Measurements from ENCODE around the gene RHBDL3.
"Not testable (repeated sequence)": the region's sequence is repeated elsewhere in the genome, so short reads cannot be mapped to it uniquely, and the experiment has no call there.

The RHBDL3 gene

DNA sequence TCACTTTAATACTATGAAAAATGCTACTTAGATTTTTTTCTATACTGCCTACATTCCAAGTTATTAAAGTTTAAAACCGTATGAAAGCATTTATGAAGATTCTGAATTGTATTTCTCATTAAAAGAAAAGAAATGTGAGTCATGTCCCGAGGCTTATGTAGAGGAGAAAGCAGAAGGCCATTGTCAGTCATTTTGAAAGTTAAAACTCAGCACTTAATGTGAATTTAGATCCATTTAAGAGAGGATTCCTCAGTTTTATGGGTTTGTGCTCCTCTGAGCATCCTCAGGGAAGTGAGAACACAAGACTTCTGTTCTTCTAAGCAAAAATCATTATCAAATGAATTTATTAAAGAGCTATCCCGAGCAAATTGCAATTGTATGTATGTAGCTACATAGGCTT is 64.5 kb downstream of the RHBDL3 start:
- DNase-seq = peak; percentile 64

DNA sequence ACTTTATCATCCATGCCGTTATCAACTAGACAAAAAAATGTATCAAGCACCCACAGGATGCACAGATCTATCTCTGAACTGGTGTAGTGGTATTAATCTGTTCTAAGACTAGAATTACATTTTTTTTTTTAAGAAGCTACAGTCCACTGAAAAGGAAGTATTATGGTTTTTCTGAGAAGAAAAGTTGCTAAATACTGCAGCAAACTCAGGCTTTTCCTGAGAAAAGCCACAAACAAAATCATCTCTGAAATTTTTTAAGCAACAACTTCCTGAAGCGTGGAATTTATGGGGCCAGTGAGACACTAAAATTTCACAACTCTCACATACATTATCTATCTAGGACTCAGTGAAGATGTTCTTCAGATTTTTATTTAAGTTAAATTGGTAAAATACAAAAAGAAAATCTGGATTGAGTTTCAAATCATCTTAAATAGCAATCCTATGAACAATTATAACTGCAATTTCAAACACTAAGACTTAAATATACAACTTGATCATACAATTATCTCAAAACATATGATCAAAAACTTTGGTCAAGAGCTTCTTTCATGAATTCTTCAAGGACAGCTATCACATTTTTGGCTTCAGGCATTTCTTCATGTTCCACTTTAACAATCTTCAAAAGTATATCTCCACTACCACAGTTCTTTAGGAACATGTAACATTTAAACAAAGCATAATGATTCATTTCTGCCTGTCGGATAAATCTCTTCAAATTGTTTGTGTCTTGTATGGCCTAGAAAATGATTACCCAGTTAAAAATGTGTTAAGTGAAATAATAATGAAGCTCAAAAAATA is 65.8 kb downstream of the RHBDL3 start:
- peak; percentile 72 for DNase-seq

DNA sequence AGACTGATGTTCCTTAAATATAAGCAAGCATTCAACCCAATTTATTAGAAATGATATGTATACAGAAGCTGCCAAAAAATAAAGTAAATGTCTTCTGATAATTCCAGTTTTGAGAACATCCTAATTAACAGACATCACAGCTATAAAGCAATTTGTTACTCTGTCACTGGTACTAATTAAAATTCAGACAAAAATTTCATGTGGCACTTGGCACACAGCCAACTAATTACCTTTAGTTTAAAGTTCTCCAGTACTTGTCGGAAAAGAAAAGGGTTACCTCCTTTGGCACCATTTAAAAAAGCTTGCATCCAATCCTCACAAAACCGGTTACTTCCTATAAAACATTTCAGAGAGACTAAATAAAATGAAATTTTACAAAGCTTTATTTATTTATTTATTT is 67.6 kb downstream of the RHBDL3 start:
- DNase-seq = no peak

DNA sequence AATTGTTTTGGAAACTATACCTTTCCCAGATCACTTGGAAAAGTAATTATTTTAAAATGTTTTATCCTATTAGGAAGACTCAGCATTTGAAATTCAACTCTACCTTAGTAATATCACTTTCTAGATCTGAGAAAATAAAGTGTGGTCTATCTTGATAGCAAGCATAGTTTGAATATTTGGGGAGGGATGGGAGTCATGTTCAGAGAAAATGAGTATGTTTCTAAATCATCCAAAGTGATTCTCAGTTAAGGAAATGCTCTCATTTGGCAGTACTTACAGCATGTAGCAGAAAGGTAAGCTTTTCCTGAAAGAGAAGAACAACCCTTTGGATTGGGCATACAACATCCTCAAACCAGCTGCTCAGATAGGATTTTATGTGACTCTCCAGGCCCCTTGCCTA is 69.4 kb downstream of the RHBDL3 start:
- DNase-seq = no peak

- DNase-seq = no peak
These were observed 70.1 kb downstream of the RHBDL3 start for GRCh38 chr17:32335687-32336086.

DNA sequence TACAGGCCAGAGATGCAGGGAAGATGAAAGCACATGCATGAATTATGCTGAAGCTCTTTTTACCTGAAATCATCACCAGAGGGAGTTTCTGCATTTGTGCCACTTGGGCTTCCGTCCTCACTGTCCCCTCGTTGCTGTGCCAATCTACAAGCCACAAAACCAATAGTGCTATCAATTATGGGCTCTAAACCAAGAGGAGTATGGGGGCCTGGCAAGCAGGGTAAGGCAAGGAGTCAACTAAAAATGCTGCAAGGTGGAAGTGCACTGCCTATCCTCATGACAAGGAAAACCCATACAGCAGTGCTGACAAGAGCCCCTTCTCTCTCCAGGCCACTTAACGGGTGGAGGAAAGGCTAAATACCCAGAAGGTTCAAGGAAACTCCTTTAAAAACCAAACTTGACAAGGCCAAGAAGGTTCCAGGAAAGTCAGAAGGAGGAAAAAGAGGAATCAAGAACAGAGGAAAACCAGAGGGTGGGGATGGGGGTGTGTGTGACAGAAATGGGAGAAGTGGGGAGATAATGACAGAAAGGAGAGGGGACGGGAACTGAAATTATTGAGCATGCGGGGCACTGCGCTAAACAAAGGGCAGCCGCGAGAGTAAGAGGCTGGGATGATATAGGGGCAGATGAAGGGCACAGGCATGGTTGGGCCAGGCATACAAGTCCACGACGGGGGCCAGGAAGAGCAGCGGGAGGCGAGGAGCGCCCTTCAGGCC is 75.7 kb downstream of the RHBDL3 start:
- peak; percentile 26 for DNase-seq

DNA sequence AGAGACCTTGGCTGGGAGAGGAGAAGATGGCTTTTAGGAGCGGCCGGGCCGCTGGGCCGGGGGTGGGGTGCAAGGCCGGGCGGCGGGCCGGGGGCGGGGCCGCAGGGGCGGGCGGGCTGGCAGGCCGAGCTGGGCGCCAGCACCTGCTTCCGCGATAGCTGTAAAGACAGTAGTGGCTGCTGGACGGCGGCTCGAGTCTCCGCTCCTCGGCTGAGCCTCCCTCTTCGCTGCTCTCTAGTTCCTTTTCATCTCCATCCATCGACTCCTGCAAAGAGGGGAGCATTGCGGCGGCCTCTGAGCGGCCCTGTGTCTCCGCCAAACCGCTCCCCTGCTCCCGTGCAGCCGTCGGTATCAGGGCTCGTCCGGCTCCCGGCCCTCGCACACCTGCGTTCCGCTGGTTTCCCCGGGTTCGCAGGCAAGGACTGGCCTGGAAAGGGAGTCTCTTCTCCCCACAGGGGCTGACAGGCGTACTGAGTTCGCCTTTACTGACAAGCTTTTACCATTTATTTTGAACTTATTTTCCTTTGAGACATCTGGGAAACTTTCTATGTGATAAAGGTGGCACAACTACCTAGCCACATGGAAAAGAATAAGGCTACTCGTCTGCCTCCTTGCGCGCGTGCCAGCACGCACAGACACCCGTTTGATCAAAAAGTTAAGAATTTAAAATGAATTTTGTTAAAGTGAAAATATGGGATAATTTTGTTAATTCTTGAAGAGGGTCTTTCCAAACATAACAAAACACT is 76.4 kb downstream of the RHBDL3 start, which contains the start of gene C17orf75:
Gene C17orf75, minus strand, starts transcription at position 317 of the 746 bp plus-strand sequence. Its CDS starts 34 bp downstream, at position 283.
- DNase-seq = peak; percentile 40

GRCh38 chr17:32342603-32343325 is 77.1 kb downstream of the RHBDL3 start:
- DNase-seq = no peak

DNA sequence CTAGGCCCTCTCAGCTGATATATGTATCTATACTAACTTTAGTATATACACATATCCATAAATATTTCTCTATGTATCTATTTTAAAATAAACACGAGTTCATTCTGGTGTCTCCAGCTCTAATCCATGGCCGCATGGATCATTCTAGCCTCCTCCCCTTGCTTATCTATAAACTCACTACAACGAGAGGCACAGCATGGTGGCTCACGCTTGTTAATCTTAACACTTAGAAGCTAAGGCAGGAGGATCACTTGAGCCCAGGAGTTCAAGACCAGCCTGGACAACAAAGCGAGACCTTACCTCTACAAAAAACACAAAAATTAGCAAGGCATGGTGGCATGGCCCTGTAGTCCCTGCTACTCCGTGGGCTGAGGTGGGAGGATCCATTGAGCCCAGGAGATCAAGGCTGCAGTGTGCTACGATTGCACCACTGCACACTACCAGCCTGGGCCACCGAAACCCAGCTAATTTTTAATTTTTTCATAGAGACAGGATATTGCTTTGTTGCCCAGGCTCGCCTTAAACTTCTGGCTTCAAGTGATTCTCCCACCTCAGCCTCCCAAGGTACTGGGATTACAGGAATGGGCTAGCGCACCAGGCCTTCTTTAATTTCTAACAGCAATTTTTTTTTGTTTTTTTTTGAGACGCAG is 80.4 kb downstream of the RHBDL3 start:
- no peak for DNase-seq

- DNase-seq = no peak
These were observed 82.8 kb downstream of the RHBDL3 start for GRCh38 chr17:32348483-32348800.

GRCh38 chr17:32349503-32349853 is 83.8 kb downstream of the RHBDL3 start:
- peak; percentile 23 for DNase-seq

- peak; percentile 99 for DNase-seq
These were observed 84.4 kb downstream of the RHBDL3 start, which contains the start of gene ZNF207 for GRCh38 chr17:32349854-32350665. TSS of gene ZNF207 (plus strand) at chr17:32350157. CDS start at chr17:32350286, 129 bp downstream.

GRCh38 chr17:32350666-32351418 is 85.2 kb downstream of the RHBDL3 start:
- DNase-seq = peak; percentile 90

DNA sequence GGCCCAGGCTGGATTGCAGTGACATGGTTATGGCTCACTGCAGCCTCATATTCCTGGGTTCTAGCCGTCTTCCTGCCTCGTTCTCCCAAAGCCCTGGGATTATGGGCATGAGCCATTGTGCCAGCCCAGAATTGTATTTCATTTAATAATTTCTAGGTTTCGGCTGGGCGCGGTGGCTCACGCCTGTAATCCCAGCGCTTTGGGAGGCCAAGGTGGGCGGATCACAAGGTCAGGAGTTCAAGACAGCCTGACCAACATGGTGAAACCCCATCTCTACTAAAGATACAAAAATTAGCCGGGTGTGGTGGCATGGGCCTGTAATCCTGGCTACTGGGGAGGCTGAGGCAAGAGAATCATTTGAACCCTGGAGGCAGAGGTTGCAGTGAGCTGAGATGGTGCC is 87.1 kb downstream of the RHBDL3 start:
- not testable (repeated sequence) for DNase-seq

GRCh38 chr17:32355649-32356377 is 90.2 kb downstream of the RHBDL3 start:
- no peak for DNase-seq

DNA sequence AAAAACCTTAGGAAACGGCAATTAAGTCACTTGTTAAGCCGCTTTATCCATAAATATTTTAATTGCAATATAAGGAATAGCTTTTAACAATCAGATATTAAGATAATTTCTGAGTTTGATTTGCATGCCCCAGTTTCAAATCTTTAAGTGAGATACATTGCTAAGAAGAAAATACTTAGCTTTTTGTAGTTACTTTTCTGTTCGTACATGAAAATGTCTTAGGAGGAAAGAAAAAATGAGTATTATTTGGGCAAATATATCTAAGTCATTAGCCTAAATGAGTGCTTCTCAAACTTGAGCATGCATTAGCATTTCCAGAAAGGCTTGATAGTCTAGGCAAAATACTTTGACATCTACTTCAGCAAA is 90.7 kb downstream of the RHBDL3 start:
- DNase-seq = no peak

DNA sequence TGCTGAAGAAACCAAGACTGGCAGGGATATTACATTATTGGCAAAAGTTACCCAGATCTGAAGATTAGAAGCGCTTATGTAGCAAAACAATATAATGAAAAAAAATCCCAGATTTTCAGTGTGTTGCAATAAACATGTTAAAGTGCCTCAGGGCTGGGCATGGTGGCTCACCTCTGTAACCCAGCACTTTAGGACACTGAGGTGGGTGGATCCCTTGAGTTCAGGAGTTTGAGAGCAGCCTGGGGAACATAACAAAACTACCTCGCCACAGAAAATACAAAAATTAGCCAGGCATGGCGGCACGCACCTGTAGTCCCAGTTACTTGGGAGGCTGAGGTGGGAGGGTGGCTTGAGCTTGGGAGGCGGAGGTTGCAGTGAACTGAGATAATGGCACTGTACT is 91.1 kb downstream of the RHBDL3 start:
- DNase-seq = no peak

DNA sequence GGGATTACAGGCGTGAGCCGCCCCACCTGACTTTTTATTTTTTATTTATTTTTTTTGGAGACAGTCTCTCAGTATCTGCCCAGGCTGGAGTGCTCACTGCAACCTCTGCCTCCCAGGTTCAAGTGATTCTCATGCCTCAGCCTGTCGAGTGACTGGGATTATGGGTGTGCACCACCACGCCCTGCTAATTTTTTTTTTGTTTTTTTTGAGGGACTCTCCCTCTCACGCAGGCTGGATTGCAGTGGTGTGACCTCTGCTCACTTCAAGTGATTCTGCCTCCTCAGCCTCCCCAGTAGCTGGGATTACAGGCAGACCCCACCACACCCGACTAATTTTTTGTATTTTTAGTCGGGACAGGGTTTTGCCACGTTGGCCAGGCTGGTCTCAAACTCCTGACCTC is 92.0 kb downstream of the RHBDL3 start:
- DNase-seq = no peak

GRCh38 chr17:32361270-32361669 is 95.6 kb downstream of the RHBDL3 start:
- no peak for DNase-seq

GRCh38 chr17:32370426-32370825 is 104.8 kb downstream of the RHBDL3 start:
- DNase-seq = no peak
